HEK293 (cell line): Measurements from ENCODE around the gene GDF2.

Source experiments
- CTCF ChIA-PET: fragments of 350-600 bp; formaldehyde crosslinking; extraction: SDS; loops from one replicate; lab custom pipeline; 2021; ENCODE audit warnings: antibody characterized with exemption; lab: Yijun Ruan, JAX
- POLR2A ChIA-PET: fragments of 300-600 bp; formaldehyde crosslinking; extraction: SDS; loops from one replicate; lab custom pipeline; 2020; ENCODE audit warnings: antibody characterized with exemption, inconsistent platforms; lab: Yijun Ruan, JAX
- H3K27ac ChIP-seq: fragments of 200-500 bp; sonication (Bioruptor generic); 2 replicates; pipeline ENCODE4 v1.5.1; 2014; ENCODE audit warnings: low read depth, low read length, control low read depth, inconsistent platforms; ENCODE audit errors: extremely low read depth
- H3K36me3 ChIP-seq, 2 experiments: fragments of 200-500 bp in 1 of 2; sonication (Bioruptor generic) in 1 of 2; 1 replicate in 1 of 2; 2 replicates in 1 of 2; pipeline ENCODE4 v1.5.1; 2014 to 2017; ENCODE audit warnings: inconsistent platforms in 2 of 2, low read length in 2 of 2; ENCODE audit not compliant: control insufficient read depth in 2 of 2, insufficient read depth in 1 of 2
- H3K4me1 ChIP-seq: fragments of 200-500 bp; sonication (Bioruptor generic); 2 replicates; pipeline ENCODE4 v1.5.1; 2014; ENCODE audit warnings: mild to moderate bottlenecking, low read length, inconsistent platforms; ENCODE audit not compliant: control insufficient read depth, insufficient read depth
- H3K4me3 ChIP-seq: 2 replicates; pipeline ENCODE4 v1.5.1; 2011; ENCODE audit warnings: low read depth, mild to moderate bottlenecking, control low read depth, low read length, moderate library complexity
- H3K9me3 ChIP-seq: fragments of 200-500 bp; sonication (Bioruptor generic); 2 replicates; pipeline ENCODE4 v1.5.1; 2014; ENCODE audit warnings: low read depth, low read length, inconsistent platforms; ENCODE audit not compliant: control insufficient read depth, insufficient read depth
- BCL11A ChIP-seq: fragments of 450-650 bp; formaldehyde crosslinking; IDR thresholded peaks from 2 replicates; pipeline ENCODE4 v1.5.1; 2016; ENCODE audit warnings: low read depth, missing biosample characterization, missing genetic modification characterization
- GFI1B ChIP-seq: fragments of 450-650 bp; formaldehyde crosslinking; IDR thresholded peaks from 2 replicates; pipeline ENCODE4 v1.5.1; 2016; ENCODE audit warnings: missing biosample characterization, missing genetic modification characterization
- MEIS1 ChIP-seq: sonication (generic); formaldehyde crosslinking; IDR thresholded peaks from 2 replicates; pipeline ENCODE4 v1.8.1; 2022; ENCODE audit warnings: missing genetic modification reagents, mild to moderate bottlenecking, borderline replicate concordance
- OVOL3 ChIP-seq: fragments of 450-650 bp; formaldehyde crosslinking; IDR thresholded peaks from 2 replicates; pipeline ENCODE4 v1.5.1; 2016; ENCODE audit warnings: missing biosample characterization, missing genetic modification characterization
- ZBTB20 ChIP-seq: fragments of 450-650 bp; formaldehyde crosslinking; IDR thresholded peaks from 2 replicates; pipeline ENCODE4 v1.5.1; 2016; ENCODE audit warnings: missing biosample characterization, missing genetic modification characterization
- ZBTB8A ChIP-seq: fragments of 450-650 bp; formaldehyde crosslinking; IDR thresholded peaks from 2 replicates; pipeline ENCODE4 v1.5.1; 2016; ENCODE audit warnings: missing biosample characterization, missing genetic modification characterization
- ZFHX2 ChIP-seq: fragments of 450-650 bp; formaldehyde crosslinking; conservative IDR thresholded peaks from 2 replicates; pipeline ENCODE4 v1.5.1; 2016; ENCODE audit warnings: missing biosample characterization, missing genetic modification characterization
- ZFP3 ChIP-seq: fragments of 450-650 bp; formaldehyde crosslinking; IDR thresholded peaks from 2 replicates; pipeline ENCODE4 v1.5.1; 2016; ENCODE audit warnings: low read depth, missing biosample characterization, missing genetic modification characterization
- ZFP41 ChIP-seq: fragments of 450-650 bp; formaldehyde crosslinking; IDR thresholded peaks from 2 replicates; pipeline ENCODE4 v1.5.1; 2016; ENCODE audit warnings: missing biosample characterization, missing genetic modification characterization, borderline replicate concordance
- ZNF133 ChIP-seq: fragments of 450-650 bp; formaldehyde crosslinking; IDR thresholded peaks from 2 replicates; pipeline ENCODE4 v1.5.1; 2016; ENCODE audit warnings: missing biosample characterization, missing genetic modification characterization
- ZNF335 ChIP-seq: fragments of 450-650 bp; formaldehyde crosslinking; conservative IDR thresholded peaks from 2 replicates; pipeline ENCODE4 v1.5.1; 2016; ENCODE audit warnings: missing biosample characterization, missing genetic modification characterization
- ZNF391 ChIP-seq: fragments of 450-650 bp; formaldehyde crosslinking; IDR thresholded peaks from 2 replicates; pipeline ENCODE4 v1.5.1; 2016; ENCODE audit warnings: low read depth, missing biosample characterization, missing genetic modification characterization, borderline replicate concordance
- ZNF426 ChIP-seq: fragments of 450-650 bp; formaldehyde crosslinking; IDR thresholded peaks from 2 replicates; pipeline ENCODE4 v1.5.1; 2017; ENCODE audit warnings: missing biosample characterization, missing genetic modification characterization, mild to moderate bottlenecking, inconsistent platforms, moderate library complexity
- ZNF473 ChIP-seq: fragments of 450-650 bp; formaldehyde crosslinking; IDR thresholded peaks from 2 replicates; pipeline ENCODE4 v1.5.1; 2017; ENCODE audit warnings: missing biosample characterization, missing genetic modification characterization
- ZNF610 ChIP-seq: fragments of 450-650 bp; formaldehyde crosslinking; IDR thresholded peaks from 2 replicates; pipeline ENCODE4 v1.5.1; 2016; ENCODE audit warnings: missing biosample characterization, missing genetic modification characterization, borderline replicate concordance
- ZNF76 ChIP-seq: fragments of 450-650 bp; formaldehyde crosslinking; IDR thresholded peaks from 2 replicates; pipeline ENCODE4; 2016; ENCODE audit warnings: low read depth, missing biosample characterization, missing genetic modification characterization, borderline replicate concordance
- ZNF777 ChIP-seq: fragments of 450-650 bp; formaldehyde crosslinking; IDR thresholded peaks from 2 replicates; pipeline ENCODE4 v1.5.1; 2017; ENCODE audit warnings: missing biosample characterization, missing genetic modification characterization, borderline replicate concordance
- ZNF785 ChIP-seq: fragments of 450-650 bp; formaldehyde crosslinking; IDR thresholded peaks from 2 replicates; pipeline ENCODE4 v1.5.1; 2016; ENCODE audit warnings: missing biosample characterization, missing genetic modification characterization
- TF ChIP-seq, protein P1 (sequence below): sonication (generic); formaldehyde crosslinking; IDR thresholded peaks from 2 replicates; pipeline ENCODE4 v1.8.1; 2022; ENCODE audit warnings: mild to moderate bottlenecking, moderate library complexity, missing genetic modification reagents
- TF ChIP-seq, protein P2 (sequence below): fragments of 450-650 bp; formaldehyde crosslinking; optimal IDR thresholded peaks from 2 replicates; pipeline ENCODE3; 2016; ENCODE audit warnings: missing biosample characterization, mild to moderate bottlenecking, missing genetic modification characterization
- TF ChIP-seq, protein P3 (sequence below): fragments of 450-650 bp; IDR thresholded peaks from 2 replicates; pipeline ENCODE4 v1.5.1; 2018; ENCODE audit warnings: missing biosample characterization, mild to moderate bottlenecking, missing genetic modification characterization
- TF ChIP-seq, protein P4 (sequence below): fragments of 450-650 bp; formaldehyde crosslinking; IDR thresholded peaks from 2 replicates; pipeline ENCODE4 v1.5.1; 2016; ENCODE audit warnings: missing biosample characterization, missing genetic modification characterization
- TF ChIP-seq, protein P5 (sequence below): fragments of 450-650 bp; formaldehyde crosslinking; IDR thresholded peaks from 2 replicates; pipeline ENCODE4 v1.5.1; 2016; ENCODE audit warnings: missing biosample characterization, missing genetic modification characterization

The GDF2 gene

DNA sequence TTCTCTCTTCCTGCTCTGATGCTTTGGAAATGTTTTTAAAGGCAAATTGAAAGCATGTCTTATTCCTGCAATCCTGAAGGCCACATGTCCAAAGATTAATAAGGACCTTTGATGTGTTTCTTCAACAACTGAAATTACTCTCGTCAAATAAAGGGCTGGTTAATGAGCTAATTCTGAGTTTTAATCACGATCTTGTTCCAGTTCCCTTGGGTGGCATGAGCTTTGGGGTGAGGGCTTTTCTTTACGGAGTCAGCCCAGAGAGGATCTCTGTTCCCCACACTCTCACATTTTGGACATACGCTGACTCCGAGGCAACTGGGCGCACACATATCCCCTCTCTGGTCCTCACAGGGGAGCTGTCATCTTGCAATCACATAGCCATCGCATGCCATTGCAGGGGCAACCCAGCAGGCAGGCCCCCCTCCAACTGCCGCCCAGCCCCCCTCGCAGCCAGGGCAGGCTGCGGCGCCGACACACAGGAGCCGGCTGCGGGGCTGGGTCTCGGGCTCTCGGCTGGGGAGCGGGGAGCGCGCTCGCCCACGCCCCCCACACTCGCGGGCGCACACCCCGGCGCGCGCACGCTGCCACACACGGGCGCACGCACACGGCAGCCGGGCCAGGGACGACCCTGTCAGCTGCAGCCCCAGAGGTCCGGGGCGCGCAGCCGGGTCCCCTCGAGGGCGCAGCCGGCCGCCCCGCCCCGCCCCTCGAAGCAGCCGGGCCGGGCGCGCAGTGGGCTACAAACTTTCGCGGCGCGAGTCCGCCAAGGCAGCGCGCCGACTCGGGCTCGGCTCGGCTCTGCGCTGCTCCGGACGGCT, 22.4 kb upstream of the GDF2 start, which contains the start of gene GDF10:
Gene GDF10 (plus strand): TSS at position 587 of the 818 bp plus-strand sequence. CDS start 455 bp downstream, outside the sequence.
- TF ChIP-seq ZNF76 (tag by site-specific recombination) (no peak), ZNF610 (tag by site-specific recombination) (no peak), ZNF391 (tag by site-specific recombination) (no peak), ZNF335 (tag by site-specific recombination) (0 out of 2 replicates have a peak, but pooled peaks have one; percentile 13), BCL11A (no peak), ZFP3 (no peak), GFI1B (tag by site-specific recombination) (no peak)
- TF ChIP-seq, protein P1, sequence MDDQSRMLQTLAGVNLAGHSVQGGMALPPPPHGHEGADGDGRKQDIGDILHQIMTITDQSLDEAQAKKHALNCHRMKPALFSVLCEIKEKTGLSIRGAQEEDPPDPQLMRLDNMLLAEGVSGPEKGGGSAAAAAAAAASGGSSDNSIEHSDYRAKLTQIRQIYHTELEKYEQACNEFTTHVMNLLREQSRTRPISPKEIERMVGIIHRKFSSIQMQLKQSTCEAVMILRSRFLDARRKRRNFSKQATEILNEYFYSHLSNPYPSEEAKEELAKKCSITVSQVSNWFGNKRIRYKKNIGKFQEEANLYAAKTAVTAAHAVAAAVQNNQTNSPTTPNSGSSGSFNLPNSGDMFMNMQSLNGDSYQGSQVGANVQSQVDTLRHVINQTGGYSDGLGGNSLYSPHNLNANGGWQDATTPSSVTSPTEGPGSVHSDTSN (CRISPR knock-in tag), result no peak
- TF ChIP-seq, protein P2, sequence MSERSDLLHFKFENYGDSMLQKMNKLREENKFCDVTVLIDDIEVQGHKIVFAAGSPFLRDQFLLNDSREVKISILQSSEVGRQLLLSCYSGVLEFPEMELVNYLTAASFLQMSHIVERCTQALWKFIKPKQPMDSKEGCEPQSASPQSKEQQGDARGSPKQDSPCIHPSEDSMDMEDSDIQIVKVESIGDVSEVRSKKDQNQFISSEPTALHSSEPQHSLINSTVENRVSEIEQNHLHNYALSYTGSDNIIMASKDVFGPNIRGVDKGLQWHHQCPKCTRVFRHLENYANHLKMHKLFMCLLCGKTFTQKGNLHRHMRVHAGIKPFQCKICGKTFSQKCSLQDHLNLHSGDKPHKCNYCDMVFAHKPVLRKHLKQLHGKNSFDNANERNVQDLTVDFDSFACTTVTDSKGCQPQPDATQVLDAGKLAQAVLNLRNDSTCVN (tag by site-specific recombination), result peak; percentile 14
- TF ChIP-seq, all 188 proteins: peak for 2
- no peaks in the 10 kb centered on the region for H3K9me3 ChIP-seq
- H3K4me1 ChIP-seq, result no peaks in the 10 kb centered on the region
- peak within 1 kb of the TSS; percentile 25 for H3K4me3 ChIP-seq
- no peaks in the 10 kb centered on the region for H3K36me3 ChIP-seq
- ChIA-PET POLR2A (no interaction called here), CTCF (interaction anchor here (0.7 to 4.0 kb wide), 3 partner anchors 25 to 275 kb away, joined by 3 to 15 read pairs (median 10); no protein-coding TSS in a partner anchor)
- H3K27ac ChIP-seq, result no peak within 1 kb of the TSS

DNA sequence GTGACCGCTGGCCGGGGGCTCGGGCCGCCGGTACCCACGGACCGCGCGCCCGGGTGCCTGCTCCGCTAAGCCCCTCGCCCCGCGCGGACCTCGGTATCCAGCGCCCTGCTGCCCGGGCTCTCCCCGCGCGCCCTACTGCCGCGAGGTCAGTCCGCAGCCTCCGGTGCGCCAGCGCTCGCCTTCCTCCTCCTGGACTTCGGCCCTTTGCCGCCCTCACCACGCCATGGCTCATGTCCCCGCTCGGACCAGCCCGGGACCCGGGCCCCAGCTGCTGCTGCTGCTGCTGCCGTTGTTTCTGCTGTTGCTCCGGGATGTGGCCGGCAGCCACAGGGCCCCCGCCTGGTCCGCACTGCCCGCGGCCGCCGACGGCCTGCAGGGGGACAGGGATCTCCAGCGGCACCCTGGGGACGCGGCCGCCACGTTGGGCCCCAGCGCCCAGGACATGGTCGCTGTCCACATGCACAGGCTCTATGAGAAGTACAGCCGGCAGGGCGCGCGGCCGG, 21.8 kb upstream of the GDF2 start:
- POLR2A ChIA-PET, result no interaction called here
- CTCF ChIA-PET, result interaction anchor here (2.7 kb wide), 1 partner anchor 275 kb away, joined by 10 read pairs; no protein-coding TSS in a partner anchor
- H3K27ac ChIP-seq, result no peak overlapping the region
- H3K4me3 ChIP-seq, result peak overlapping the region; percentile 25
- no peaks in the 10 kb centered on the region for H3K4me1 ChIP-seq
- H3K9me3 ChIP-seq, result no peaks in the 10 kb centered on the region
- H3K36me3 ChIP-seq, result no peaks in the 10 kb centered on the region
- no peak for TF ChIP-seq ZNF473
- TF ChIP-seq, protein P3, sequence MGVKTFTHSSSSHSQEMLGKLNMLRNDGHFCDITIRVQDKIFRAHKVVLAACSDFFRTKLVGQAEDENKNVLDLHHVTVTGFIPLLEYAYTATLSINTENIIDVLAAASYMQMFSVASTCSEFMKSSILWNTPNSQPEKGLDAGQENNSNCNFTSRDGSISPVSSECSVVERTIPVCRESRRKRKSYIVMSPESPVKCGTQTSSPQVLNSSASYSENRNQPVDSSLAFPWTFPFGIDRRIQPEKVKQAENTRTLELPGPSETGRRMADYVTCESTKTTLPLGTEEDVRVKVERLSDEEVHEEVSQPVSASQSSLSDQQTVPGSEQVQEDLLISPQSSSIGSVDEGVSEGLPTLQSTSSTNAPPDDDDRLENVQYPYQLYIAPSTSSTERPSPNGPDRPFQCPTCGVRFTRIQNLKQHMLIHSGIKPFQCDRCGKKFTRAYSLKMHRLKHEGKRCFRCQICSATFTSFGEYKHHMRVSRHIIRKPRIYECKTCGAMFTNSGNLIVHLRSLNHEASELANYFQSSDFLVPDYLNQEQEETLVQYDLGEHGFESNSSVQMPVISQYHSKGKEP (tag by site-specific recombination), result no peak
- no peak for TF ChIP-seq ZFHX2 (tag by site-specific recombination)
- no peak for TF ChIP-seq MEIS1 (CRISPR knock-in tag)
- TF ChIP-seq, protein P2 (tag by site-specific recombination), result peak; percentile 29
- no peak for TF ChIP-seq ZNF426
- TF ChIP-seq ZNF777 (tag by site-specific recombination), result no peak
- peak; percentile 46; the same call in 1 of the 2 replicates for TF ChIP-seq ZBTB20 (tag by site-specific recombination)
- no peak for TF ChIP-seq OVOL3 (tag by site-specific recombination)
- TF ChIP-seq ZNF785 (tag by site-specific recombination), result no peak
- TF ChIP-seq, protein P4, sequence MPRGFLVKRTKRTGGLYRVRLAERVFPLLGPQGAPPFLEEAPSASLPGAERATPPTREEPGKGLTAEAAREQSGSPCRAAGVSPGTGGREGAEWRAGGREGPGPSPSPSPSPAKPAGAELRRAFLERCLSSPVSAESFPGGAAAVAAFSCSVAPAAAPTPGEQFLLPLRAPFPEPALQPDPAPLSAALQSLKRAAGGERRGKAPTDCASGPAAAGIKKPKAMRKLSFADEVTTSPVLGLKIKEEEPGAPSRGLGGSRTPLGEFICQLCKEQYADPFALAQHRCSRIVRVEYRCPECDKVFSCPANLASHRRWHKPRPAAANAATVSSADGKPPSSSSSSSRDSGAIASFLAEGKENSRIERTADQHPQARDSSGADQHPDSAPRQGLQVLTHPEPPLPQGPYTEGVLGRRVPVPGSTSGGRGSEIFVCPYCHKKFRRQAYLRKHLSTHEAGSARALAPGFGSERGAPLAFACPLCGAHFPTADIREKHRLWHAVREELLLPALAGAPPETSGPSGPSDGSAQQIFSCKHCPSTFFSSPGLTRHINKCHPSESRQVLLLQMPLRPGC (tag by site-specific recombination), result no peak
- TF ChIP-seq, protein P5, sequence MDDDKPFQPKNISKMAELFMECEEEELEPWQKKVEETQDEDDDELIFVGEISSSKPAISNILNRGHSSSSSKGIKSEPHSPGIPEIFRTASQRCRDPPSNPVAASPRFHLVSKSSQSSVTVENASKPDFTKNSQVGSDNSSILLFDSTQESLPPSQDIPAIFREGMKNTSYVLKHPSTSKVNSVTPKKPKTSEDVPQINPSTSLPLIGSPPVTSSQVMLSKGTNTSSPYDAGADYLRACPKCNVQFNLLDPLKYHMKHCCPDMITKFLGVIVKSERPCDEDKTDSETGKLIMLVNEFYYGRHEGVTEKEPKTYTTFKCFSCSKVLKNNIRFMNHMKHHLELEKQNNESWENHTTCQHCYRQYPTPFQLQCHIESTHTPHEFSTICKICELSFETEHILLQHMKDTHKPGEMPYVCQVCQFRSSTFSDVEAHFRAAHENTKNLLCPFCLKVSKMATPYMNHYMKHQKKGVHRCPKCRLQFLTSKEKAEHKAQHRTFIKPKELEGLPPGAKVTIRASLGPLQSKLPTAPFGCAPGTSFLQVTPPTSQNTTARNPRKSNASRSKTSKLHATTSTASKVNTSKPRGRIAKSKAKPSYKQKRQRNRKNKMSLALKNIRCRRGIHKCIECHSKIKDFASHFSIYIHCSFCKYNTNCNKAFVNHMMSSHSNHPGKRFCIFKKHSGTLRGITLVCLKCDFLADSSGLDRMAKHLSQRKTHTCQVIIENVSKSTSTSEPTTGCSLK (tag by site-specific recombination), result no peak
- TF ChIP-seq ZFP41 (tag by site-specific recombination), result no peak
- TF ChIP-seq ZBTB8A, result no peak
- no peak for TF ChIP-seq ZNF133 (tag by site-specific recombination)
